ENCODE measurements around the gene TULP4.
A peak's percentile ranks its signal among the peaks of the same experiment; 100 is the strongest.
"Not testable (repeated sequence)": the region's sequence is repeated elsewhere in the genome, so short reads cannot be mapped to it uniquely, and the experiment has no call there.

TULP4 gene

DNA sequence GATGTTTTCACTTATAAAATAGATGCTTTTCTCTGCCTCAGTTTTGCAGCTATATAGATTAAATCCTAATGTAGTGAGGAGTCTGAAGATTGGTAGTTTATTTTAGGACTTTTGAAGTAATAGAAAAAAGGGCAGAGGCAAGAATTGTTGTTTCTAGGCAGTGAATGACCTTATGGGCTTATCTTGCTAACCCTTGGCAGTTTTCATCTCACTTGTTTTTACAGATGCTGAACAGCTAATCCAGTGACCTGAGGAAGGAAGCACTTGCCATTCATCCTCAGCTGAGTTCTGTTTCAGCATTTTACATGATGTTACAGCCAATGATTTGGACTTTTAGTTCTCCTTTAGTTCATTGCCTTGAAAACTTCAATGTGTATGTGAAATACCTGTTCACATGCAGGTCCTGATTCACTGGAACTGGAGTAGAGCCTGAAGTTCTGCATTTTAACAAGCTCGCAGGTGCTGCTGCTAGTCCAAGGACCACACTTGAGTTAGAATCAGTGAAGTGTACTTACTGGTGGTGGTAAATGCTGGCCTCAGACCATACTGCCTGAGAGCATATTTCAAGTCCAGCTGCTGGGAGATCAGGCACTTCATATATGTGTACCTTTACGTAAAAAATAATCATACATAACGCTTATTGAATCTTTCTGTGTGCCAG lies 86.9 kb downstream of the TULP4 start:
- DNase-seq: no peak

DNA sequence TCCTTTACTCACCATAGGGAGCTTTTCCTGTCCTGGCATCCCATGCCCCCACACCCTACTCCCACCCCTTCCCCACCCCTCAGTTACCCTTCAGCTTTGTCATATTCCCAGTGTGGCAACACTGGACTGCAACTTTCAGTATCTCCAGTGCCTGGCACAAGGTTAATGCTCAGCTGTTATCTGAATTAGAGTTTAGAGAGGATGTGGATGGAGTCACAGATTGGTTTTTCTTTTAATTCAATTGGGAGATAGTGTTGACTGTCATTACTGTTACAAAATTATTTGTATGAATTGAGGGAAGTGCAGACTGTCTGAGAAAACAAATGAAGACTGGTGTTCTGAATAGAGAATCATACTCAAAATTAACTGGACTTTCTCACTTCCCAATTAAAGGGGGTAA lies 89.9 kb downstream of the TULP4 start:
- DNase-seq: no peak

- not testable (repeated sequence) for DNase-seq
These were observed 93.1 kb downstream of the TULP4 start for GRCh38 chr6:158405321-158405831.

DNA sequence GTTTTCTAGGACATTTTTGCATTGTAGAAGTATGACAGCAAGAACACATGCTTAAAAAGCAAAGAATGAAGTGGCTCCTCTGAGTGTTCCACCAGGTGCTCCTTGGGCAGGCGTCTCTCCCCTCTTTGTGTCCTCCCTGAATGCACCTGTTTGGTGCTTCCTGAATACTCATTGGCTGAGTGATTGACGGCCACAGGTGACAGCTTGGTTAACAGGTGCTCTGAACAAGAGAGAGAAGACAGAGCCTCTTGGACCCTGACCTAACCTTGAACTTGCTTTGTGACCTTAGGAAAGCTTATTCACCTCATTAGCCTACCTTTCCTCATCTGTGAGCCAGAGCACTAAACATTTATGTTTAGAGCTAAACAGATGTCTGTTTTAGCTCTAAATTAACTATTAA lies 93.7 kb downstream of the TULP4 start:
- DNase-seq: no peak

GRCh38 chr6:158406736-158407135 lies 94.5 kb downstream of the TULP4 start:
- no peak for DNase-seq

- no peak for DNase-seq
These were observed 95.7 kb downstream of the TULP4 start for GRCh38 chr6:158408013-158408412.

- DNase-seq: no peak
These were observed 96.4 kb downstream of the TULP4 start for GRCh38 chr6:158408552-158409130.

GRCh38 chr6:158409451-158409850 lies 97.2 kb downstream of the TULP4 start:
- DNase-seq: no peak

DNA sequence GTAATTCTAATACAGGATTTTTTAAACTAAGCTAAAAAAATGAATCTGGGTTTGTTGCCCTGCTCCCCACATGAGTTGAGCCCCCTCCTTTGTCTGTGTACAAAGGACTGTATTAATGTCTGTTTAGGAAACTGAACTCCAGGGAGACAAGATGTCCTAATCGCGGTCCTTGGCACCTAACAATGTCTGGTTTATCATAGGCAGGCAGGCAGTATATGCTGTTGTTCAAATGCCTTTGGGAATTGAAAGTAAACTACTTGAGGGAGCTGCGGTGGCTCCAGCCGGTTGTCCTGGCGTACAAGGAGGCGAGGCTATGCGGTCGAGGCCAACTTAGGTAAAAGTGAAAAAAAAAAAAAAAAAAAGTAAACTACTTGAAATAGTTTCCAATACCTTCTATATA lies 98.5 kb downstream of the TULP4 start:
- DNase-seq: no peak

GRCh38 chr6:158411998-158412397 lies 99.7 kb downstream of the TULP4 start:
- DNase-seq: peak; percentile 33

GRCh38 chr6:158413028-158413427 lies 100.8 kb downstream of the TULP4 start:
- DNase-seq: no peak

GRCh38 chr6:158413814-158414565 lies 101.7 kb downstream of the TULP4 start:
- no peak for DNase-seq

- no peak for DNase-seq
These were observed 102.6 kb downstream of the TULP4 start for GRCh38 chr6:158414851-158415262.

GRCh38 chr6:158415666-158416065 lies 103.4 kb downstream of the TULP4 start:
- DNase-seq: no peak

GRCh38 chr6:158416883-158417759 lies 104.9 kb downstream of the TULP4 start:
- DNase-seq: no peak

DNA sequence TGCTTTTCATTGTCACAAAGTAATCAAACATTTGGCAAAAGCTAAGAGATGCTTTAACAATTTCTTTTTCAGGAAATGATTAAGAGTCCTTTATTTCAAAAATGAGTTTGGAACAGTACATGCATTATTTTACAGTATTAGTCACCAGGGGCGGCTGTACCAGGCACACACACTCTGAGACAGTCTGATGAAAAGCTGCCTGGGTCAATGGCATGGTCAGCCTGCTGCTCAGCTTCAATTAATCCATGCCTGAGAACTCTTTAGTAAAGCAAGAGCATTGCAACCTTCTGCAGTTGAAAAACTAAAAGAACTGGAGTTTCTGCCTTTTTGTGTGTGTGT lies 105.5 kb downstream of the TULP4 start:
- no peak for DNase-seq

DNA sequence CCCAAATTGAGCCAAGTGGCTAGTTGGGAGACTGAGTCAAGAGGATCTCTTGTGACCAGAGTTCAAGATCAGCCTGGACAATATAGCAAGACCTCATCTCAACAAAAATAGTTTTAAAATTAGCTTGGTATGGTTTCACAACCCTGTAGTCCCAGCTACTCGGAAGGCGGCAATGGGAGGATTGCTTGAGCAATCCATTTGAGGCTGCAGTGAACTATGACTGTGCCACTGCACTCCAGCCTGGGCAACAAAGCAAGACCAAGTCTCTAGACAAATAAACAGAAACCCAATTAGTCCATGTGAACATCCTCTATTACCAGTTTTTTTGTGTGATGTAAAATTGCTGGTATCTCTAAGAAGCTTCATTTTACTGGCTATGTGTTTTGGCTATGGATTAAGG lies 106.2 kb downstream of the TULP4 start:
- DNase-seq: no peak

- no peak for DNase-seq
These were observed 107.2 kb downstream of the TULP4 start for GRCh38 chr6:158419339-158419909.

GRCh38 chr6:158421381-158421780 lies 109.1 kb downstream of the TULP4 start:
- DNase-seq: no peak

GRCh38 chr6:158422629-158423238 lies 110.5 kb downstream of the TULP4 start:
- no peak for DNase-seq

DNA sequence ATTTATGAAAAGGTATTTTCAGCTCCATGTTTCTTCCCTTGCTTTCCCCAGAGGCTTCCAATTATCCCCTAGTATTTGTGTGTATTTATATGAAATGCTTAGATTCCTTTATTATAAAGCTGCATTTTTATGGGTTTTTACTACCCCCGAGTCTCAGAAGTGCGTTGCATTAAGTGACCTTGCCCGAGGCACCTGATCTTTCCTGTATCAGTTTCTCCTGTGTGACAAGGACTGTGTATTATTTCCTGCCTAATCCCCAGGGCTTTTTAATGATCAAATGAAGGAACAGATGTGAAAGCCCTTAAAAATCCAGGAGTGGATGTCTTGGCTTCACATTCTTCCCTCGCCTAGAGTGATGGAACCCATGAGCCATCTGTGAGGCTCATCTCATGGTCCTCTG lies 118.8 kb downstream of the TULP4 start:
- DNase-seq: no peak

DNA sequence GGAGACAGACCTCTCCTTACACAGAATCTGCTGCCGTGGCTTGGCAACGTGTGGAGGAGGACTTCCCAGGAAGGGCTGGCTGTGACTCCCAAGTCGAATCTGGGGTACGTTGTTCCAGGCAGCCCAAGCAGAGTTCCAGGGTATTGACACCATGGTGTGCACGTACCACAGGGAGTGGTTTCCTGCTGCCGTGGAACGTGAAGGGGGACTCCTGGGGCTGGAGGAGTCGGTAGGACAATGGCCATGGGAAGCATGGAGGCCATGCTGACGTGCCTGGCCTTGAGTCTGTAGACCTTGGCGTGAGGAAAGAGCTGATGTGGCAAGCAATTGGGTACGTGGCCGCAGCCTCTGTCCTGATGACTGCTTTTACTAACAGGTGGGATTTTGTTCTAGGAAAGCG lies 119.3 kb downstream of the TULP4 start:
- DNase-seq: no peak

All from 8988T (cell line).